Measurements from ENCODE around the gene CXCR5.

DNA sequence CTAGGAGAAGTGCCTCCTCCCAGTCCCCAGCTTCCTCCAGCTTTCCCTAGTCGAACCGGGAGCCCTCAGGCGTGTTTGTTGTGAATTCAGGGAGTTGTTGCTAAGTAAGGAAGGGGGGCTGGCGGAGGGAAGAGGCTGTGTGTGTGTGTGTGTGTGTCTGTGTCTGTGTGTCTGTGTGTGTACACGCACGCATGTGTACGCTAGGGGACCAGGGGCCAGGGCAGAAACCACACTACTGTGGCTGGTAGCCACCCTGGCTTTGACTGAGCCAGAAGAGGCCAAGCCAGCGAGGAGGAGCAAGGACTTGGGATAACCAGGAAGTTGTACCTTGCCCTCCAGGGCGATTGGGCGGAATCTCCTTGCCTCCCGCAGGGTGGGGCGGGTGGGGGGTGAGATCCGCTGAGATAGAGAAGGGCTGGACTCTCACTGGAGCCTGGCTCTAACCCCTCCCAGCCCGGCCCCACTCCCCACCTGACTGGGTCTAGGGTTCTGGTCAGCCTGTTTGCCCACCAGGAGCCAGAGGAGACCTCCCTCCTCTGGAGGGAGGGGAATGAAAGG, 34.5 kb downstream of the CXCR5 start:
- no peak for TF ChIP-seq FEZF1 (tag by site-specific recombination; IDR thresholded peaks at IDR 0.05)
- no peak for TF ChIP-seq ZBTB17 (tag by site-specific recombination; IDR thresholded peaks at IDR 0.05)
- TF ChIP-seq, protein P1, sequence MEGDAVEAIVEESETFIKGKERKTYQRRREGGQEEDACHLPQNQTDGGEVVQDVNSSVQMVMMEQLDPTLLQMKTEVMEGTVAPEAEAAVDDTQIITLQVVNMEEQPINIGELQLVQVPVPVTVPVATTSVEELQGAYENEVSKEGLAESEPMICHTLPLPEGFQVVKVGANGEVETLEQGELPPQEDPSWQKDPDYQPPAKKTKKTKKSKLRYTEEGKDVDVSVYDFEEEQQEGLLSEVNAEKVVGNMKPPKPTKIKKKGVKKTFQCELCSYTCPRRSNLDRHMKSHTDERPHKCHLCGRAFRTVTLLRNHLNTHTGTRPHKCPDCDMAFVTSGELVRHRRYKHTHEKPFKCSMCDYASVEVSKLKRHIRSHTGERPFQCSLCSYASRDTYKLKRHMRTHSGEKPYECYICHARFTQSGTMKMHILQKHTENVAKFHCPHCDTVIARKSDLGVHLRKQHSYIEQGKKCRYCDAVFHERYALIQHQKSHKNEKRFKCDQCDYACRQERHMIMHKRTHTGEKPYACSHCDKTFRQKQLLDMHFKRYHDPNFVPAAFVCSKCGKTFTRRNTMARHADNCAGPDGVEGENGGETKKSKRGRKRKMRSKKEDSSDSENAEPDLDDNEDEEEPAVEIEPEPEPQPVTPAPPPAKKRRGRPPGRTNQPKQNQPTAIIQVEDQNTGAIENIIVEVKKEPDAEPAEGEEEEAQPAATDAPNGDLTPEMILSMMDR (tag by site-specific recombination; IDR thresholded peaks at IDR 0.05), result no peak
- no peak for TF ChIP-seq SALL2 (tag by site-specific recombination; IDR thresholded peaks at IDR 0.05; ENCODE audit: borderline replicate concordance)
- TF ChIP-seq ZSCAN30 (tag by site-specific recombination; IDR thresholded peaks at IDR 0.05), result no peak
- TF ChIP-seq ZSCAN16 (tag by site-specific recombination; IDR thresholded peaks at IDR 0.05), result no peak
